KMS-11 (cell line): ENCODE data around the gene GLYAT.
"Not testable (repeated sequence)": the region's sequence is repeated elsewhere in the genome, so short reads cannot be mapped to it uniquely, and the experiment has no call there.

ENCODE experiments used
- H2AFZ ChIP-seq: fragments of 200-600 bp; sonication (generic); 2 replicates; pipeline ENCODE4 v1.6.1; 2016; ENCODE audit warnings: antibody characterized with exemption, mixed run types, low read depth
- H3K27ac ChIP-seq: fragments of 200-600 bp; sonication (generic); 2 replicates; pipeline ENCODE4 v1.6.1; 2016; ENCODE audit warnings: mild to moderate bottlenecking, mixed run types
- H3K27me3 ChIP-seq: fragments of 200-600 bp; sonication (generic); 2 replicates; pipeline ENCODE4 v1.6.1; 2017; ENCODE audit warnings: mild to moderate bottlenecking, low read depth, mixed run types, moderate library complexity; ENCODE audit not compliant: insufficient read depth
- H3K36me3 ChIP-seq: fragments of 200-600 bp; sonication (generic); 2 replicates; pipeline ENCODE4 v1.6.1; 2017; ENCODE audit warnings: mild to moderate bottlenecking, mixed run types; ENCODE audit not compliant: insufficient read depth
- H3K4me1 ChIP-seq: fragments of 200-600 bp; sonication (generic); 2 replicates; pipeline ENCODE4 v1.6.1; 2016; ENCODE audit warnings: mild to moderate bottlenecking, low read depth, mixed run types; ENCODE audit not compliant: poor library complexity, severe bottlenecking
- H3K4me2 ChIP-seq: fragments of 200-600 bp; sonication (generic); 2 replicates; pipeline ENCODE4 v1.7.0; 2016; ENCODE audit warnings: mild to moderate bottlenecking, mixed run types
- H3K4me3 ChIP-seq: fragments of 200-600 bp; sonication (generic); IDR thresholded peaks from 2 replicates; pipeline ENCODE4 v1.6.1; 2017; ENCODE audit warnings: low read depth, low read length, mixed read lengths; ENCODE audit not compliant: insufficient read depth
- H3K79me2 ChIP-seq: fragments of 200-600 bp; sonication (generic); 2 replicates; pipeline ENCODE4 v1.6.1; 2016; ENCODE audit warnings: low read depth, mixed run types; ENCODE audit not compliant: insufficient read depth
- H3K9ac ChIP-seq: fragments of 200-600 bp; sonication (generic); 2 replicates; pipeline ENCODE4 v1.6.1; 2016; ENCODE audit warnings: mild to moderate bottlenecking, mixed run types
- H4K20me1 ChIP-seq: fragments of 200-600 bp; sonication (generic); 2 replicates; pipeline ENCODE4 v1.6.1; 2016; ENCODE audit warnings: mild to moderate bottlenecking, mixed run types; ENCODE audit not compliant: insufficient read depth
- TF ChIP-seq, protein P1 (sequence below): fragments of 200-600 bp; sonication (generic); conservative IDR thresholded peaks from 2 replicates; pipeline ENCODE4 v1.6.1; 2017; ENCODE audit warnings: low read depth, mild to moderate bottlenecking, antibody characterized with exemption, low read length, moderate library complexity, mixed read lengths

Gene GLYAT

DNA sequence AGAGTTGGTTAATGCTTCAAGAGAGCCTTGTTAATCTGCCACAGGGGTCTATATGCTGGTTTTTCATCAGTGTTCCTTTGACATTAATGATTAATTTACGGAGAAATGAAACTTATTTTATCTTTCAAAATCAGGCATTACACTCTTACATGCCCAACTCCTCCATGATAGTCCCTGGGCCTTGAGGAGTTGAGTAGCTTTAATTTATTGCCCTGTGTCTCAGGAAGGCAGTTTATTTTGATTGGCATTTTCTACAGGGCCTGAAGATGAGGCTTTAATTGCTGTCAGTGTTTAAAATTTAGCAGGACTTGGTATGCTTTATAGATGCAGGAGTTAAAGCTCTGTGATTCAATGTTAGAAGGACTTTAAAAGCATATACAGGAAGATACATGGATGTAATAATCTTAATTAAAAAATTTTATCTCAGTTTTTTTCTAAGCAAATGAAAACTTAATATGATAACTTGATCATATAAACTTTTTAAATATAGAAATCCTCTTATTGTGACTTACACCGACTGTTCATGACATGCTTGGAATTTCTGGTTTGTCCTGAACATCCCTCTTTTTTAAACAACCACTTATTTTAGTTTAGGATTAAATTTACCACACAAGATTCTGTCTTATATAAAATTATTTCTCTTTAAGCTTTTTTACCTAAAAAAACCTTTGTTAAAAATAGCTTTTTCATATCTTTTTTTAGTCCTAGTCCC lies 12.2 kb downstream of the GLYAT start:
- Histone ChIP-seq H3K36me3 (no peaks in the 10 kb centered on the region), H3K4me1 (no peaks in the 10 kb centered on the region), H4K20me1 (no peaks in the 10 kb centered on the region), H3K27me3 (no peaks in the 10 kb centered on the region), H2AFZ (no peak overlapping the region), H3K79me2 (no peaks in the 10 kb centered on the region), H3K9ac (no peak overlapping the region), H3K4me2 (no peak overlapping the region), H3K4me3 (no peak overlapping the region), H3K27ac (no peak overlapping the region)
- TF ChIP-seq, protein P1, sequence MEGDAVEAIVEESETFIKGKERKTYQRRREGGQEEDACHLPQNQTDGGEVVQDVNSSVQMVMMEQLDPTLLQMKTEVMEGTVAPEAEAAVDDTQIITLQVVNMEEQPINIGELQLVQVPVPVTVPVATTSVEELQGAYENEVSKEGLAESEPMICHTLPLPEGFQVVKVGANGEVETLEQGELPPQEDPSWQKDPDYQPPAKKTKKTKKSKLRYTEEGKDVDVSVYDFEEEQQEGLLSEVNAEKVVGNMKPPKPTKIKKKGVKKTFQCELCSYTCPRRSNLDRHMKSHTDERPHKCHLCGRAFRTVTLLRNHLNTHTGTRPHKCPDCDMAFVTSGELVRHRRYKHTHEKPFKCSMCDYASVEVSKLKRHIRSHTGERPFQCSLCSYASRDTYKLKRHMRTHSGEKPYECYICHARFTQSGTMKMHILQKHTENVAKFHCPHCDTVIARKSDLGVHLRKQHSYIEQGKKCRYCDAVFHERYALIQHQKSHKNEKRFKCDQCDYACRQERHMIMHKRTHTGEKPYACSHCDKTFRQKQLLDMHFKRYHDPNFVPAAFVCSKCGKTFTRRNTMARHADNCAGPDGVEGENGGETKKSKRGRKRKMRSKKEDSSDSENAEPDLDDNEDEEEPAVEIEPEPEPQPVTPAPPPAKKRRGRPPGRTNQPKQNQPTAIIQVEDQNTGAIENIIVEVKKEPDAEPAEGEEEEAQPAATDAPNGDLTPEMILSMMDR: no peak

DNA sequence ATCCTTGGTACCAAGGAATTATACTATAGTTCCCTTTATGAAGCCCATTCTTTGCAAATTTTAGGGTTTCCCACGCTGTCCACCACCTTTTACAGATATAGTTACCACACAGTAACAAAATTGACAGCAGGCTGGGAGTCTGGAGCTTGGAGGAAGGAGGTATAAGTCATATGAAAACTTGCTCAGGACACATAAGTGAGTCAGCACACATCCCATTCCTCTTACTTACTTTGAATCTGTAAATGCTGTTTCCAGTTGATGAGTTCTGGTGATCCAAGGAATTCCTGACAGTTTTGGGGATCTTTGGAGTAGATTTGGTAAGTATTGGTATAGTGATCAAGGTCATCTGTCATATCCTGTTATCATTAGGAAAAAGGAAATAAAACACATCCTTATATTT lies 19.2 kb downstream of the GLYAT start:
- no peak overlapping the region for H3K4me3 ChIP-seq
- no peak overlapping the region for H3K27ac ChIP-seq
- H3K4me2 ChIP-seq: no peak overlapping the region
- H3K79me2 ChIP-seq: no peaks in the 10 kb centered on the region
- no peaks in the 10 kb centered on the region for H3K27me3 ChIP-seq
- H3K36me3 ChIP-seq: no peaks in the 10 kb centered on the region
- no peak overlapping the region for H3K9ac ChIP-seq
- TF ChIP-seq, protein P1: no peak
- no peaks in the 10 kb centered on the region for H4K20me1 ChIP-seq
- no peak overlapping the region for H2AFZ ChIP-seq
- no peaks in the 10 kb centered on the region for H3K4me1 ChIP-seq

DNA sequence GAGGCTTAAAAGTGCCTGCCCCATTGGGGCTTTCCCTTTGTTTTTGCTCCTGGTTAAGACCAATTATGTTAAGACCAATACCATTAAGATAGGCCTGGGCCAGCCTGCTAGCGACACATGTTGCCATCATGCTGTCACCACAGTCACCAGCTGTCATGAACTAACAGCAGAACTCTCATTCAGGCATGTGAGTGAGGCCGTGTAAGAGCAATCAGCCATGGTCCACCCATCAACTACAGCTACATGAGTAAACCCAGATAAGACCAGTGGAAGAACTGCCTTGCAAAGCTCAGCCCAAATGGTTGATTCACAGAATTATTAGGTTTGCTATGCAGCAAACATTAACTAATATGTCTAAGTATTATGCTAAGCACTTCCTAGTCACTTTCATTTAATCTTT lies 19.9 kb downstream of the GLYAT start:
- Histone ChIP-seq H3K4me3 (no peak overlapping the region), H3K4me1 (no peaks in the 10 kb centered on the region), H3K36me3 (no peaks in the 10 kb centered on the region), H2AFZ (no peak overlapping the region), H3K9ac (no peak overlapping the region), H4K20me1 (no peaks in the 10 kb centered on the region), H3K27me3 (no peaks in the 10 kb centered on the region), H3K4me2 (no peak overlapping the region), H3K79me2 (no peaks in the 10 kb centered on the region), H3K27ac (no peak overlapping the region)
- TF ChIP-seq, protein P1: no peak

DNA sequence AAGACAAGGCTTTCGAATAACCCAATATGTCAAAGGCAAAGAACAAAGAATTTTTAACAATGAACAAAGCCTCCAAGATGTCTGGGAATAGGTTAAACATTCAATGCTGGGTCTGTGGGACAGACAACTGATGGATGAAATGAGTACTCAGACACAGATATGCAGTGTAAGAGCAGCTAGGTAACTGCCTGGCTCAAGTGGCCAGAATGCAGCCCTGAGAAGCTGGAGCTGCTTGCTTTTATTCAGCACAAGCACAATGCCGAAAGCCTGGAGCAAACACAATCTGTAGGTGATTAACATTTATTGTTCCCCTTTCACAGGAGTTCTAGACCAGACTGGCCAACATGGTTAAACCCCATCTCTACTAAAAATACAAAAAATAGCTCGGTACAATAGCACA lies 24.0 kb downstream of the GLYAT start:
- Histone ChIP-seq H3K79me2 (no peaks in the 10 kb centered on the region), H3K4me2 (no peak overlapping the region), H3K4me1 (no peaks in the 10 kb centered on the region), H3K27me3 (no peaks in the 10 kb centered on the region), H3K4me3 (no peak overlapping the region), H3K36me3 (no peaks in the 10 kb centered on the region), H4K20me1 (no peaks in the 10 kb centered on the region), H2AFZ (no peak overlapping the region), H3K27ac (no peak overlapping the region), H3K9ac (no peak overlapping the region)
- TF ChIP-seq, protein P1: no peak

DNA sequence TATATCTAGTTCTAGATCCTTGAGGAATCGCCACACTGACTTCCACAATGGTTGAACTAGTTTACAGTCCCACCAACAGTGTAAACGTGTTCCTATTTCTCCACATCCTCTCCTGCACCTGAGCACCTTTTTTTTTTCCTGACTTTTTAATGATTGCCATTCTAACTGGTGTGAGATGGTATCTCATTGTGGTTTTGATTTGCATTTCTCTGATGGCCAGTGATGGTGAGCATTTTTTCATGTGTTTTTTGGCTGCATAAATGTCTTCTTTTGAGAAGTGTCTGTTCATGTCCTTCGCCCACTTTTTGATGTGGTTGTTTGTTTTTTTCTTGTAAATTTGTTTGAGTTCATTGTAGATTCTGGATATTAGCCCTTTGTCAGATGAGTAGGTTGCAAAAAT lies 34.9 kb downstream of the GLYAT start:
- not testable (repeated sequence) for H3K36me3 ChIP-seq, H3K4me3 ChIP-seq, H4K20me1 ChIP-seq, H3K79me2 ChIP-seq, H3K4me1 ChIP-seq, H3K27me3 ChIP-seq, H3K4me2 ChIP-seq, H2AFZ ChIP-seq, H3K27ac ChIP-seq, H3K9ac ChIP-seq
